OCI-LY7 (cell line): ENCODE measurements around the gene FGB.

Experiments used
- EZH2phosphoT487 ChIP-seq: fragments of 200-600 bp; sonication (generic); IDR thresholded peaks from 2 replicates; pipeline ENCODE4 v1.6.1; 2018; ENCODE audit warnings: low read depth, borderline replicate concordance, mild to moderate bottlenecking, mixed run types, antibody characterized with exemption, low read length, moderate library complexity, mixed read lengths
- TF ChIP-seq, protein P1 (sequence below): fragments of 200-600 bp; sonication (generic); conservative IDR thresholded peaks from 2 replicates; pipeline ENCODE4 v1.5.1; 2014; ENCODE audit warnings: mild to moderate bottlenecking, antibody characterized with exemption, low read length, moderate library complexity, mixed read lengths

DNA sequence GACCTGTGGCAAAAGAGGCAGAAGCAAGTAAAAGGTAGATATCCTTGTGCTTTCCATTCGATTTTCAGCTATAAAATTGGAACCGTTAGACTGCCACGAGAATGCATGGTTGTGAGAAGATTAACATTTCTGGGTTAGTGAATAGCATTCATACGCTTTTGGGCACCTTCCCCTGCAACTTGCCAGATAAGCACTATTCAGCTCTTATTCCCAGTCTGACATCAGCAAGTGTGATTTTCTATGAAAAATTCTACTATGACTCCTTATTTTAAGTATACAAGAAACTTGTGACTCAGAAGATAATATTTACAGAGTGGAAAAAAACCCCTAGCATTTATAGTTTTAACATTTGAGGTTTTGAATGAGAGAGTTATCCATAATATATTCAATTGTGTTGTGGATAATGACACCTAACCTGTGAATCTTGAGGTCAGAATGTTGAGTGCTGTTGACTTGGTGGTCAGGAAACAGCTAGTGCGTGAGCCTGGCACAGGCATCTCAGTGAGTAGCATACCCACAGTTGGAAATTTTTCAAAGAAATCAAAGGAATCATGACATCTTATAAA is 3.9 kb downstream of the FGB start:
- TF ChIP-seq, protein P1, sequence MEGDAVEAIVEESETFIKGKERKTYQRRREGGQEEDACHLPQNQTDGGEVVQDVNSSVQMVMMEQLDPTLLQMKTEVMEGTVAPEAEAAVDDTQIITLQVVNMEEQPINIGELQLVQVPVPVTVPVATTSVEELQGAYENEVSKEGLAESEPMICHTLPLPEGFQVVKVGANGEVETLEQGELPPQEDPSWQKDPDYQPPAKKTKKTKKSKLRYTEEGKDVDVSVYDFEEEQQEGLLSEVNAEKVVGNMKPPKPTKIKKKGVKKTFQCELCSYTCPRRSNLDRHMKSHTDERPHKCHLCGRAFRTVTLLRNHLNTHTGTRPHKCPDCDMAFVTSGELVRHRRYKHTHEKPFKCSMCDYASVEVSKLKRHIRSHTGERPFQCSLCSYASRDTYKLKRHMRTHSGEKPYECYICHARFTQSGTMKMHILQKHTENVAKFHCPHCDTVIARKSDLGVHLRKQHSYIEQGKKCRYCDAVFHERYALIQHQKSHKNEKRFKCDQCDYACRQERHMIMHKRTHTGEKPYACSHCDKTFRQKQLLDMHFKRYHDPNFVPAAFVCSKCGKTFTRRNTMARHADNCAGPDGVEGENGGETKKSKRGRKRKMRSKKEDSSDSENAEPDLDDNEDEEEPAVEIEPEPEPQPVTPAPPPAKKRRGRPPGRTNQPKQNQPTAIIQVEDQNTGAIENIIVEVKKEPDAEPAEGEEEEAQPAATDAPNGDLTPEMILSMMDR: no peak
- no peak for TF ChIP-seq EZH2phosphoT487
